ENCODE measurements around the gene S1PR1.

S1PR1 gene

DNA sequence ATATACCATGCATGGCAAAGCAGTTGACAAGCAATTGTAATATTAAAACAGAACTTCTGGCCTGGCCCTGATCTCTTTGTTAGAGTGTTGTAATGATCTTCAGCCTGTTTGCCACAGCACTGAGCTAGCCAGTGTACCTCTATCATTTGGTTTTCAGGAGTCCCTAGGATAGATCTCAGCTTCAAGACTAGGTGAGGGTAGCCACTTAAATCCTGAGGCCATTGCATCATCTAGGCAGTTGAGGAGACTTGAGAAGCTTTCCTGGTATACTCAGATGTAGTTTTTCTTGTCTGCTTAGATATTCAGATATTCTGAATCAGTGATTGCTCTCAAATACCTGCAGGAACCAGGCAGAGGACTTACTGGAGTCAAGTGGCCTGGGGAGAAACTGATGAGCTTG lies 14.7 kb downstream of the S1PR1 start:
- Histone ChIP-seq H3K9ac (ENCODE audit: low read length) (no peak overlapping the region), H3K27me3 (ENCODE audit: control insufficient read depth in 1 of 2, insufficient read depth in 2 of 2, low read length in 2 of 2) (no peaks in the 10 kb centered on the region), H3K4me3 (ENCODE audit: low read depth in 1 of 2, low read length in 2 of 2) (no peak overlapping the region), H3K36me3 (ENCODE audit: insufficient read depth, low read length) (no peaks in the 10 kb centered on the region), H3K4me1 (ENCODE audit: insufficient read depth, low read length) (no peaks in the 10 kb centered on the region), H3K27ac (ENCODE audit: low read depth, low read length) (no peak overlapping the region), H3K9me3 (ENCODE audit: low read length) (no peaks in the 10 kb centered on the region)

DNA sequence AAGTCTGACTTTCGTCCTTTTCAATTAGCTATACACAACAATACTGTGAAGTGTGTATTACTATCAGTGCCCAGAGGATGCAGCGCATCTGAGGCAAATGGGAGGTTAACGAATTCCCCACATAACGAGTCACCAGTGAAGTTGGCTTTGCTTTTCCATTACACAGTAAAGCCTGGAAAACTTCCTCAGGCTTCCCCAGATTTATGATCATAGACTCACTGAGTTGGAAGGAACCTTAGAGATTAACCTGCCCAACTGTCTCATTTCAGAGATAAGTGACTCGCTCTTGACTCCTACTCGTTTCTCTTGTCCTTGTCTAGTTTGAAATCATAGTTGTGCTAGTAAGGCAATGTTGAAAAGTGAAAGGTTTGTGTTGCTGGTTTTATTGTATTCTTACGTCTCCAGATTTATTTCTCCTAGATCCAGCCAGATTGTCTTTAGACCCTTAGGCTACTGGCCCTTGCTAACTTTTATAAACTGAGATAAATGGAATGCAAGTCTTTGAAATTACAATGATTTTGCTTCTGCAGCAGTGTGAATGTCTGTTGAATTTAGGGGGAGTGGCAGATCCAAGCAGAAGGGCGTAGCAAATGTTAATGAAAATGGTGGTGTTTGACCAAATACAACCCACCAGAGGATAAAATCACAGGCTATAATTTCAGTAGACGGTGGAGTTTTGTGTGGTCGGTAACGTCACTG lies 17.3 kb downstream of the S1PR1 start:
- H3K27ac ChIP-seq (ENCODE audit: low read depth, low read length), result no peak overlapping the region
- H3K27me3 ChIP-seq (ENCODE audit: control insufficient read depth in 1 of 2, insufficient read depth in 2 of 2, low read length in 2 of 2), result no peaks in the 10 kb centered on the region
- H3K4me1 ChIP-seq (ENCODE audit: insufficient read depth, low read length), result no peaks in the 10 kb centered on the region
- no peaks in the 10 kb centered on the region for H3K36me3 ChIP-seq (ENCODE audit: insufficient read depth, low read length)
- H3K4me3 ChIP-seq (ENCODE audit: low read depth in 1 of 2, low read length in 2 of 2), result no peak overlapping the region
- no peak overlapping the region for H3K9ac ChIP-seq (ENCODE audit: low read length)
- H3K9me3 ChIP-seq (ENCODE audit: low read length), result no peaks in the 10 kb centered on the region

DNA sequence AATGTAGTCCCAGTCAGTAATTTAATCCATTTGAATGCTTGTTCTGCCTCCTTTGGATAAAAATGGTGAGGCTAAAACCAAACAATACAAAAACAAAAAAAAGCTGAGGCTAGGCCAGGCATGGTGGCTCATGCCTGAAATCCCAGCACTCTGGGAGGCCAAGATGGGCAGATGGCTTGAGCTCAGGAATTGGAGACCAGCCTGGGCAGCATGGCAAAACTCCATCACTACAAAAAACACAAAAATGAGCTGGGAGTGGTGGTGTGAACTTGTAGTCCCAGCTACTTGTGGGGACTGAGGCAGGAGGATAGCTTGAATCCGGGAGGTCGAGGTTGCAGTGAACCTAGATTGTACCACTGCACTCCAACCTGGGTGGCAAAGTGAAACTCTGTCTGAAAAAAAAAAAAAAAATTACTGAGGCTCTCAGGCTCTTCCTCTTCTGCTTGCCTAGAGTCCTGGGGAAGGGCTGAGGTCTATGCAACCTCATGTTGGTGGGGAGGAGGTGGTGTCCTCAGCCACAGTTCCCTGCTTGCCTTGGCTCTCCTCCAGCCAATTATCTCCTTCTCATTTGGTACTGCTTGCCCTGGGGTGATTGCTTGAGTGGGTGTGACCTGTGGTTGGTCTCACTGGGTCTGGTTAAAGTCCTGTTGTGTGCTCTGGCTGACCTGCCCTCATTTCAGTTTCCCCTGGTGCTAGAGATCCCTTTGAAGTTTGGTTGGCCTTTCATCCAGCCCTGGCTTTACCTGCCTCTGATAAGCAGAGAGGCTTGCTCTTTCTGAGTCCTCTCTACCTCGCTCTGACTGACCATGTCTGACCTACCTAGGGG lies 20.9 kb downstream of the S1PR1 start:
- Histone ChIP-seq H3K4me3 (ENCODE audit: low read depth in 1 of 2, low read length in 2 of 2) (no peak overlapping the region), H3K27me3 (ENCODE audit: control insufficient read depth in 1 of 2, insufficient read depth in 2 of 2, low read length in 2 of 2) (no peaks in the 10 kb centered on the region), H3K27ac (ENCODE audit: low read depth, low read length) (no peak overlapping the region), H3K9me3 (ENCODE audit: low read length) (no peaks in the 10 kb centered on the region), H3K4me1 (ENCODE audit: insufficient read depth, low read length) (peaks cover 4% of the 10 kb centered on the region), H3K9ac (ENCODE audit: low read length) (no peak overlapping the region), H3K36me3 (ENCODE audit: insufficient read depth, low read length) (no peaks in the 10 kb centered on the region)

DNA sequence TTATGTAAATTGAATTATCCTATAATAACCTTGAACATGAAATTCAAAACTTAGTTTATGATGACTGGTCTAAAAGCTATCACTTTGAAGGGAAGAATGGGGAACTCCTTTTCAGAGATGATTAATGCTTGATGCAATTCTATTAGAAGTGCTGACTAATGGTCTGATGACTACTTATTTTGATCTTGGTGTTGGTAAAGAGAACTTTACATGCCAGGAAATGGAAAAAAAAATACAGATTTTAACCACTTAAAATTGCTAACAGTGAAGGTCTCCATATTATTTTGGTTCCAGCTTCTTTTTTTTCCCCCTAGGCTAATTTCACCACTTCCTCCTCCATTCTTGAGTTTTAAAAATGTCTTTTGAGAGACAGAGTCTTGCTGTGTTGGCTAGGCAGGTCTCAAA lies 22.9 kb downstream of the S1PR1 start:
- Histone ChIP-seq H3K27me3 (ENCODE audit: control insufficient read depth in 1 of 2, insufficient read depth in 2 of 2, low read length in 2 of 2) (no peaks in the 10 kb centered on the region), H3K9me3 (ENCODE audit: low read length) (no peaks in the 10 kb centered on the region), H3K27ac (ENCODE audit: low read depth, low read length) (no peak overlapping the region), H3K4me1 (ENCODE audit: insufficient read depth, low read length) (peaks cover 7% of the 10 kb centered on the region), H3K9ac (ENCODE audit: low read length) (no peak overlapping the region), H3K36me3 (ENCODE audit: insufficient read depth, low read length) (no peaks in the 10 kb centered on the region), H3K4me3 (ENCODE audit: low read depth in 1 of 2, low read length in 2 of 2) (no peak overlapping the region)

DNA sequence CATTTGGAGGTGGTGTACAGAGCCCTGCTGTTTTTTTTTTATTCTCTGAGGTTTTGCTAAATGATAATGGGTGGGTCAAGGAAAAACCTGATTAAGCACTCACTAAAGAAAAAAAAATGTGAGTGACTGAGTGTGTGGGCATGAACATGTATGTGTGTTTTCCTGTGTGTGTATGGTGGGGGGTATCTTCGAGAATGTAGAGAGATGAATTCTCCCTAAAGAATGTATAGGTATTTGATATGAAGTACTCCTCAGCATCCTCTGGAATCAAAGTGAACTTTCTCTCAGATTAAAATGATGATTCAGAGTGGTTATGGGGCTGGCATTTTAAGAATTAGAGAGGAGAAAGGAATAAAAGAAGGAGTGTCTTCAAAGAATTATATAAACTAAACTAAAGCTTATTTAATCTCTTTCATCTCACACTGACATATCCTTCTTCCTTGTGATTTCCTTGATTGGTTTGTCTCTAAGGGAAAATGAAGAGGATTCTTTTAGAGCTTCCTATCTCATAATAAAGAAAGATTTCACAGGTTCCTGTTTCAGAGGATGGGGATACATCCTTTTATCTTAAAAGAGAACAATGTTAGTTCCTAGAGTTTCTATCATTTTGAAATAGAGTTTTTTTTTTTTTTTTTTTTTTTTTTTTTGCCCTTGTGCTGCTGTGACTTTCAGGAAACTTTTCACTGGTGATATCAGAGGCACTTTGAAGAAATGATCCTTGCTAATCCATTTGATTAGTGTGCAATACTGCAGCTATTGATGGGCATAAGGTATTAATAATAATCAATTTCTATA lies 23.9 kb downstream of the S1PR1 start:
- Histone ChIP-seq H3K9me3 (ENCODE audit: low read length) (no peaks in the 10 kb centered on the region), H3K9ac (ENCODE audit: low read length) (no peak overlapping the region), H3K27ac (ENCODE audit: low read depth, low read length) (no peak overlapping the region), H3K36me3 (ENCODE audit: insufficient read depth, low read length) (no peaks in the 10 kb centered on the region), H3K4me3 (ENCODE audit: low read depth in 1 of 2, low read length in 2 of 2) (no peak overlapping the region), H3K27me3 (ENCODE audit: control insufficient read depth in 1 of 2, insufficient read depth in 2 of 2, low read length in 2 of 2) (no peaks in the 10 kb centered on the region), H3K4me1 (ENCODE audit: insufficient read depth, low read length) (peaks cover 7% of the 10 kb centered on the region)

DNA sequence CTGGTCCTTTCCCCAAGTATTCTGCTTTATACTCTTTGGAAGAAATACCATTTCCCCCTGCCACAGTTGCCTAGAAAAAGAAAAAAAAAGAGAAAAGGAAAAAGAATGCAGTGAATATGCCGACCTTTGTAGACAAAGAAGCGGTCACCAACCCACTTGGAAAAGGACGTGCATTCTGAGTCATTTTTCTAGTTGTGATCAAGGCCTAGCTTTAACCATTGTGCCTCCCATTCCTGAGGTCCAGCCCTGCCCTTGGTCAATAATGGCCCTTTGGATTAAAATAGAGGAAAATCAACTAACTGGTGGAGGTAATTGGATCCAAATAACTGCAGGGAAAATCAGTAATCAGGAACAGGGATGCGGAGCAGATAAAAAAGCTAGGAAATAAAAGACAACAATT lies 24.8 kb downstream of the S1PR1 start:
- Histone ChIP-seq H3K4me1 (ENCODE audit: insufficient read depth, low read length) (peaks cover 7% of the 10 kb centered on the region), H3K27ac (ENCODE audit: low read depth, low read length) (no peak overlapping the region), H3K9ac (ENCODE audit: low read length) (no peak overlapping the region), H3K4me3 (ENCODE audit: low read depth in 1 of 2, low read length in 2 of 2) (no peak overlapping the region), H3K9me3 (ENCODE audit: low read length) (no peaks in the 10 kb centered on the region), H3K27me3 (ENCODE audit: control insufficient read depth in 1 of 2, insufficient read depth in 2 of 2, low read length in 2 of 2) (no peaks in the 10 kb centered on the region), H3K36me3 (ENCODE audit: insufficient read depth, low read length) (no peaks in the 10 kb centered on the region)

DNA sequence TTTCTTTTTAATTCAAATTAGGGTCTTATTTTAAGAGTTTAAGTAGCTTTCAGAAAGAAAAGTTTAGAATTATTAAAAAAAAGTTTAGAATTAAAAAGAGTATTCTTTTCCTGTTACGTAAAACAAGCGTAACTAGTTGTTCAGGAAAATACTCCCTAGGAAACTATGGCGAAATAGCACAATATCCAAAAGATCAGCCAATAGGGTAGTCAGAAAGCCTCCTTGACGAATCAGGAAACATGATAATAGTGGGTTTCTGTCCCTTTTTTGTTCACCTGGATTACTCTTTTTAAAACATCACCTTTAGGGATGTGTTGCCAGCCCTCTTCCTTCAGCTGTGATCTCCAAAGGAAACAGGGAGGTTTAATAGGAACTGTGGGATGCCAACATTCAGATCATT lies 25.2 kb downstream of the S1PR1 start:
- peaks cover 7% of the 10 kb centered on the region for H3K4me1 ChIP-seq (ENCODE audit: insufficient read depth, low read length)
- H3K36me3 ChIP-seq (ENCODE audit: insufficient read depth, low read length), result no peaks in the 10 kb centered on the region
- no peaks in the 10 kb centered on the region for H3K9me3 ChIP-seq (ENCODE audit: low read length)
- H3K27me3 ChIP-seq (ENCODE audit: control insufficient read depth in 1 of 2, insufficient read depth in 2 of 2, low read length in 2 of 2), result no peaks in the 10 kb centered on the region
- no peak overlapping the region for H3K9ac ChIP-seq (ENCODE audit: low read length)
- H3K27ac ChIP-seq (ENCODE audit: low read depth, low read length), result no peak overlapping the region
- no peak overlapping the region for H3K4me3 ChIP-seq (ENCODE audit: low read depth in 1 of 2, low read length in 2 of 2)

DNA sequence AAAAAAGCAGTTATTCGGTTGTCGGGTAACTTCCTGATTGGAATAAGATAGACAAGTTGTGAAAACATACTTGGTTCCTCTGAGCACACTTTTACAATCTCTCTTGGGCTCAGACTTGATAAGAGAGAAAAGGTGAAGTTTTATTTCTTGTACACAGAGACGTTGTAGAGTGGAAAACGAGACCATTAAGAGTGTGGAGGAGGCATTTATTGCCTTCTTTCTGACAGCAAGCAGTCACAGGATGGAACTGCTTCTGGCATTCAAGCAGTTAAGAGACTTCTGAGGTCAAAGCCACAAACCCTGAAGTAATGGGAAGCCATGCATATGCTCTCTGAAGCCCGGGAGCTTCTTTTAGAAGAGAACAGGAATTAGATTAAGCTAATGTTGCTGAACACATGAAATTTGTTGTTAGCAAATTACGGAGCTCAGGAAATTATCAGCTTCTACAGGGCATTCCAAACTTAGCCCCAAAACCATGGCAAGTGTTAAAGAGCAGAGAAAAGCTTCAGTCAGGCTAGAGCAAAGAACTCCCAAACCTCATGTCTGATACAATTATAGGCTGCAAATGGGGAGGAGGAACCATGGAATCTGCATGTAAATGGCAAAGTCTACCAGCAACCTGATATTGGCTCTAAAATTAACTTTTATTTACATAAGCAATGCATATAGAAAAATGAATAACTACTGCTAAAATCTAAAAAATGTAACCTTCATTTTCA lies 26.0 kb downstream of the S1PR1 start:
- Histone ChIP-seq H3K36me3 (ENCODE audit: insufficient read depth, low read length) (no peaks in the 10 kb centered on the region), H3K27ac (ENCODE audit: low read depth, low read length) (no peak overlapping the region), H3K4me3 (ENCODE audit: low read depth in 1 of 2, low read length in 2 of 2) (no peak overlapping the region), H3K27me3 (ENCODE audit: control insufficient read depth in 1 of 2, insufficient read depth in 2 of 2, low read length in 2 of 2) (no peaks in the 10 kb centered on the region), H3K9me3 (ENCODE audit: low read length) (no peaks in the 10 kb centered on the region), H3K9ac (ENCODE audit: low read length) (no peak overlapping the region), H3K4me1 (ENCODE audit: insufficient read depth, low read length) (peaks cover 7% of the 10 kb centered on the region)

DNA sequence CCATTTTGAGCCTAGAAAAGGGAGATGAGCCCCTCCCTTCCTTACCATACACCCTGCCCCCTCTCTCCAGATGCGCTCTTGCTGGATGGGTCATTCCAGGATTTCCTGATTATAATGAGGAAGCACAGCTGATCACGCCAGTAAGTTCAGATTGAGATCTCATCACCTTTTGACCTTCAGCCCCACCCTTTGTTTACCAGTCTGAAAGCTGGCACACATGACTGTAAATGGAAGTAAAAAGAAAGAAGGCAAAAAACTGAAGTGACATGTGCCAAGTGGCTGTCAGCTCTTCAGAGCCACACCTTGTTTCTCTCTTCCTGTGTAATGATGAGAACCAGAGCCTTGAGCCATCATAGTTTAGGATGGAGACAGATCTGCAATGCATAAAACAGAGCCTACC lies 27.9 kb downstream of the S1PR1 start:
- H3K36me3 ChIP-seq (ENCODE audit: insufficient read depth, low read length), result no peaks in the 10 kb centered on the region
- H3K4me3 ChIP-seq (ENCODE audit: low read depth in 1 of 2, low read length in 2 of 2), result no peak overlapping the region
- H3K27me3 ChIP-seq (ENCODE audit: control insufficient read depth in 1 of 2, insufficient read depth in 2 of 2, low read length in 2 of 2), result no peaks in the 10 kb centered on the region
- H3K9ac ChIP-seq (ENCODE audit: low read length), result no peak overlapping the region
- H3K9me3 ChIP-seq (ENCODE audit: low read length), result no peaks in the 10 kb centered on the region
- no peak overlapping the region for H3K27ac ChIP-seq (ENCODE audit: low read depth, low read length)
- H3K4me1 ChIP-seq (ENCODE audit: insufficient read depth, low read length), result peaks cover 7% of the 10 kb centered on the region

DNA sequence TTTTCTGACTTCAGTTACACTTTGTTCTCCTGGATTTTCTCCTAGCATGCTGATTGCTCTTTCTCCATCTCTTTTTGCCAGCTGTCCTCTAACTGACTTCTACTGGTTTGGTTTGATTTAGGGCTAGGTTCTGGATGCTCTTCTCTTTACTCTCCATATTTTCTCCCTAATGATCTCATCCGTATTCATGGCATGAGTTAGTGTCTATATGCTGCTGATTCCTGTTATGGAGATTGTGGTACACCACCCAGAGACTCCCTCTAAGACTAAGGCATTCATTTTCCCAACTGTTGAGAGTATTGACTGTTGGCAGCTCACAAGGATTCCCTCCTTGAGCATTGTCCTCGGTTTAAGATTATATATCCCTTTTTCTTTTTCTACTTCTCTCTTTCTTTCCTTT lies 28.9 kb downstream of the S1PR1 start:
- H3K9me3 ChIP-seq (ENCODE audit: low read length), result no peaks in the 10 kb centered on the region
- H3K27me3 ChIP-seq (ENCODE audit: control insufficient read depth in 1 of 2, insufficient read depth in 2 of 2, low read length in 2 of 2), result no peaks in the 10 kb centered on the region
- no peak overlapping the region for H3K27ac ChIP-seq (ENCODE audit: low read depth, low read length)
- H3K9ac ChIP-seq (ENCODE audit: low read length), result no peak overlapping the region
- H3K36me3 ChIP-seq (ENCODE audit: insufficient read depth, low read length), result no peaks in the 10 kb centered on the region
- no peak overlapping the region for H3K4me3 ChIP-seq (ENCODE audit: low read depth in 1 of 2, low read length in 2 of 2)
- peaks cover 7% of the 10 kb centered on the region for H3K4me1 ChIP-seq (ENCODE audit: insufficient read depth, low read length)

DNA sequence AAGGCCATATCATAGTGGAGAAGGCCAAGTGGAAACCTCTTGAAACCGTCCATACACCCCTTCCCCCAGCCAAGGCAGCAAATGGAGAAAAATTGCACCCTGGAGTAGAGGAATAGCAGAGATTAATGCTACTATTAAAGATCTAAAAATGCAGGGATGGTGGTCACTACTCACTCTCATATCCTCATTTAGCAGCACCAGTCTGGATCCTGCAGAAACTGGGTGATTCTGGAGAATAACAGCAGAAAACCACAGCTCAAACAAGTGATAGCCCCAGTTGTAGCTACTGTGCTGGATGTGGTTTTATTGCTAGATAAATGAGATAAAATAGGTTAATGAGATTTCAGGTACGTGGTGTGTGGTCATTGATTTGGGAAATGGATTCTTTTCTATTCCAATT lies 30.3 kb downstream of the S1PR1 start:
- no peaks in the 10 kb centered on the region for H3K27me3 ChIP-seq (ENCODE audit: control insufficient read depth in 1 of 2, insufficient read depth in 2 of 2, low read length in 2 of 2)
- H3K9ac ChIP-seq (ENCODE audit: low read length), result no peak overlapping the region
- peaks cover 7% of the 10 kb centered on the region for H3K4me1 ChIP-seq (ENCODE audit: insufficient read depth, low read length)
- H3K27ac ChIP-seq (ENCODE audit: low read depth, low read length), result no peak overlapping the region
- no peak overlapping the region for H3K4me3 ChIP-seq (ENCODE audit: low read depth in 1 of 2, low read length in 2 of 2)
- peaks cover 5% of the 10 kb centered on the region for H3K9me3 ChIP-seq (ENCODE audit: low read length)
- no peaks in the 10 kb centered on the region for H3K36me3 ChIP-seq (ENCODE audit: insufficient read depth, low read length)
